KMS-11 (cell line): ENCODE results near the gene NDUFV1.
A peak's percentile ranks its signal among the peaks of the same experiment; 100 is the strongest.

Experiments
- H2AFZ ChIP-seq: fragments of 200-600 bp; sonication (generic); 2 replicates; pipeline ENCODE4 v1.6.1; 2016; ENCODE audit warnings: antibody characterized with exemption, mixed run types, low read depth
- H3K27ac ChIP-seq: fragments of 200-600 bp; sonication (generic); 2 replicates; pipeline ENCODE4 v1.6.1; 2016; ENCODE audit warnings: mild to moderate bottlenecking, mixed run types
- H3K27me3 ChIP-seq: fragments of 200-600 bp; sonication (generic); 2 replicates; pipeline ENCODE4 v1.6.1; 2017; ENCODE audit warnings: mild to moderate bottlenecking, low read depth, mixed run types, moderate library complexity; ENCODE audit not compliant: insufficient read depth
- H3K36me3 ChIP-seq: fragments of 200-600 bp; sonication (generic); 2 replicates; pipeline ENCODE4 v1.6.1; 2017; ENCODE audit warnings: mild to moderate bottlenecking, mixed run types; ENCODE audit not compliant: insufficient read depth
- H3K4me1 ChIP-seq: fragments of 200-600 bp; sonication (generic); 2 replicates; pipeline ENCODE4 v1.6.1; 2016; ENCODE audit warnings: mild to moderate bottlenecking, low read depth, mixed run types; ENCODE audit not compliant: poor library complexity, severe bottlenecking
- H3K4me2 ChIP-seq: fragments of 200-600 bp; sonication (generic); 2 replicates; pipeline ENCODE4 v1.7.0; 2016; ENCODE audit warnings: mild to moderate bottlenecking, mixed run types
- H3K4me3 ChIP-seq: fragments of 200-600 bp; sonication (generic); IDR thresholded peaks from 2 replicates; pipeline ENCODE4 v1.6.1; 2017; ENCODE audit warnings: low read depth, low read length, mixed read lengths; ENCODE audit not compliant: insufficient read depth
- H3K79me2 ChIP-seq: fragments of 200-600 bp; sonication (generic); 2 replicates; pipeline ENCODE4 v1.6.1; 2016; ENCODE audit warnings: low read depth, mixed run types; ENCODE audit not compliant: insufficient read depth
- H3K9ac ChIP-seq: fragments of 200-600 bp; sonication (generic); 2 replicates; pipeline ENCODE4 v1.6.1; 2016; ENCODE audit warnings: mild to moderate bottlenecking, mixed run types
- H4K20me1 ChIP-seq: fragments of 200-600 bp; sonication (generic); 2 replicates; pipeline ENCODE4 v1.6.1; 2016; ENCODE audit warnings: mild to moderate bottlenecking, mixed run types; ENCODE audit not compliant: insufficient read depth
- CTCF ChIP-seq: fragments of 200-600 bp; sonication (generic); conservative IDR thresholded peaks from 2 replicates; pipeline ENCODE4 v1.6.1; 2017; ENCODE audit warnings: low read depth, mild to moderate bottlenecking, antibody characterized with exemption, low read length, moderate library complexity, mixed read lengths

The NDUFV1 gene

GRCh38 chr11:67630943-67631331, 24.2 kb downstream of the NDUFV1 start:
- Histone ChIP-seq H3K27me3 (no peaks in the 10 kb centered on the region), H3K36me3 (no peaks in the 10 kb centered on the region), H3K4me2 (peak overlapping the region; percentile 99), H3K9ac (peak overlapping the region; percentile 48; the same call in 1 of the 2 replicates), H4K20me1 (no peaks in the 10 kb centered on the region), H3K79me2 (no peaks in the 10 kb centered on the region), H3K27ac (peak overlapping the region; percentile 64), H3K4me3 (no peak overlapping the region), H3K4me1 (peaks cover 16% of the 10 kb centered on the region), H2AFZ (peak overlapping the region; percentile 92)
- TF ChIP-seq CTCF = peak; percentile 31; the same call in 1 of the 2 replicates

- no peak overlapping the region for H3K27ac ChIP-seq
- no peaks in the 10 kb centered on the region for H3K36me3 ChIP-seq
- H3K27me3 ChIP-seq = no peaks in the 10 kb centered on the region
- no peaks in the 10 kb centered on the region for H4K20me1 ChIP-seq
- H3K9ac ChIP-seq = no peak overlapping the region
- no peaks in the 10 kb centered on the region for H3K79me2 ChIP-seq
- H2AFZ ChIP-seq = peak overlapping the region; percentile 92; the same call in 1 of the 2 replicates
- no peak overlapping the region for H3K4me3 ChIP-seq
- TF ChIP-seq CTCF = no peak
- H3K4me2 ChIP-seq = peak overlapping the region; percentile 99; the same call in 1 of the 2 replicates
- peaks cover 16% of the 10 kb centered on the region for H3K4me1 ChIP-seq
Observed at GRCh38 chr11:67631411-67631810, 24.7 kb downstream of the NDUFV1 start.

- Histone ChIP-seq H4K20me1 (no peaks in the 10 kb centered on the region), H3K27me3 (no peaks in the 10 kb centered on the region), H3K36me3 (no peaks in the 10 kb centered on the region), H3K4me3 (no peak overlapping the region), H3K9ac (no peak overlapping the region), H3K27ac (no peak overlapping the region), H2AFZ (no peak overlapping the region; the same call in 1 of the 2 replicates), H3K4me2 (no peak overlapping the region), H3K4me1 (peaks cover 16% of the 10 kb centered on the region), H3K79me2 (no peaks in the 10 kb centered on the region)
- no peak for TF ChIP-seq CTCF
Observed at GRCh38 chr11:67631853-67632174, 25.1 kb downstream of the NDUFV1 start.

GRCh38 chr11:67632175-67632981, 25.6 kb downstream of the NDUFV1 start:
- H3K4me1 ChIP-seq = peaks cover 16% of the 10 kb centered on the region
- no peak overlapping the region for H2AFZ ChIP-seq
- no peaks in the 10 kb centered on the region for H3K36me3 ChIP-seq
- no peak overlapping the region for H3K4me2 ChIP-seq
- no peaks in the 10 kb centered on the region for H3K27me3 ChIP-seq
- TF ChIP-seq CTCF = no peak
- H3K4me3 ChIP-seq = no peak overlapping the region
- no peak overlapping the region for H3K9ac ChIP-seq
- no peaks in the 10 kb centered on the region for H4K20me1 ChIP-seq
- no peak overlapping the region for H3K27ac ChIP-seq
- no peaks in the 10 kb centered on the region for H3K79me2 ChIP-seq
